Adrenal gland (tissue), 19 donors: Measurements from ENCODE around the gene WDR91. TPM values are rescaled to one million over a fixed set of nuclear protein-coding genes. Genes with fewer than 3 reads are reported as not detected.
A peak's percentile ranks its signal among the peaks of the same experiment; 100 is the strongest.

ENCODE experiments used
- DNase-seq, 7 donors: peaks; one replicate each; pipeline ENCODE4 v3.0.0-alpha.2; 2019 to 2020
- H3K27ac ChIP-seq, 5 donors: fragments of 200-600 bp; sonication (generic) in 4 of 5; 1 replicate in 3 of 5; 2 replicates in 2 of 5; pipeline versions ENCODE4 v1.5.1 to v1.8.0; 2016 to 2020; ENCODE audit warnings: mild to moderate bottlenecking in 1 of 5
- H3K27me3 ChIP-seq: fragments of 200-600 bp; 2 replicates; pipeline ENCODE4 v1.8.0; 2021
- H3K36me3 ChIP-seq, 2 donors: fragments of 200-600 bp; replicated peaks in 1 of 2; 1 replicate in 1 of 2; 2 replicates in 1 of 2; pipeline versions ENCODE4 v1.5.1 to v1.8.0; 2018 to 2022
- H3K4me1 ChIP-seq, 2 donors: fragments of 200-600 bp; replicated peaks in 1 of 2; 1 replicate in 1 of 2; 2 replicates in 1 of 2; pipeline versions ENCODE4 v1.5.1 to v1.8.0; 2018 to 2021
- H3K4me3 ChIP-seq, 4 donors: fragments of 200-600 bp; sonication (generic) in 3 of 4; one replicate each; pipeline ENCODE4 v1.5.1; 2016 to 2018
- H3K9me3 ChIP-seq, 3 donors: fragments of 200-600 bp; sonication (generic) in 1 of 3; replicated peaks in 1 of 3; 1 replicate in 2 of 3; 2 replicates in 1 of 3; pipeline versions ENCODE4 v1.5.1 to v1.8.0; 2016 to 2021
- CTCF ChIP-seq, 6 experiments: fragments of 450-650 bp in 4 of 6; fragments of 200-600 bp in 2 of 6; sonication (generic) in 1 of 6; IDR thresholded peaks; 1 replicate in 5 of 6; 2 replicates in 1 of 6; pipeline versions ENCODE4 v1.5.1 to v1.8.0; 2016 to 2021; ENCODE audit warnings: antibody characterized with exemption in 6 of 6, mild to moderate bottlenecking in 2 of 6, moderate library complexity in 1 of 6
- POLR2A ChIP-seq, 2 donors: fragments of 450-650 bp; IDR thresholded peaks; one replicate each; pipeline ENCODE4 v1.6.1; 2017; ENCODE audit warnings: antibody characterized with exemption in 2 of 2, mild to moderate bottlenecking in 2 of 2, moderate library complexity in 1 of 2
- WGBS, 4 donors: extraction: QIAGEN DNeasy Blood & Tissue Kit in 2 of 4; methylation state at CpG; one replicate each; pipeline versions ENCODE4 v1.1.5 to v1.1.7; 2013 to 2017; 5-methylcytosine and 5-hydroxymethylcytosine counted together
- intact Hi-C, 2 donors: fragments of 100-400 bp; cut with DNase I; formaldehyde crosslinking; loops; one replicate each; pipeline versions ENCODE4 v1.14.1 to v1.15.0; 2022 to 2023
- long read RNA-seq, 10 donors: library from polyadenylated mRNA in 3 of 10; unstranded in 2 of 10; stranded (forward) in 1 of 10; transcript quantifications; one replicate each; pipeline ENCODE4 v2.0.0 and lab custom pipeline, GENCODE V29; 2021 to 2026
- polyA plus RNA-seq, 3 donors: library from polyadenylated mRNA; stranded (reverse); fragments of 200-250 nt in 2 of 3; fragments of 350-450 nt in 1 of 3; fragmentation: Illumina TruSeq in 1 of 3; extraction: RNeasy Lipid Tissue Mini Kit (QIAGEN cat#74804) in 1 of 3; gene quantifications; one replicate each; pipeline ENCODE4 v1.2.3, GENCODE V29; 2013 to 2014
- total RNA-seq, 9 donors: library from RNA; depleted of rRNA in 4 of 9; stranded (reverse); fragments of >200 nt in 4 of 9; fragments of 120-200 nt in 1 of 9; fragmentation: NEBNext Ultra II Directional in 1 of 9; extraction: Animal tissue kit (Norgen Biotek cat#: 25700) in 1 of 9; gene quantifications; one replicate each; pipeline versions ENCODE4 v1.1.0 to v1.2.4, GENCODE V29; 2013 to 2023
- donor health status: healthy with polysubstance abuse.
- donor health status: Bipolar disorder and iron deficiency.
- donor health status: DM: yes; HTN: yes; CAD: no.
- donor health status: DM: no; HTN: no; CAD: no.
- donor health status: DM: no; HTN: no; CAD: no.
- donor health status: DM: yes; HTN: yes; CAD: no.

The WDR91 gene
- total RNA-seq (10 to 100 TPM in 8 of 9 donors, 1 to 10 TPM in 1; 7.8 to 29.6 (median 14.6) TPM), polyA plus RNA-seq (10 to 100 TPM in 2 of 3 donors, 1 to 10 TPM in 1; 6.8 to 20.5 (median 19.1) TPM)
- long read RNA-seq, donor 1, full-length matches to known transcripts: 1 of 1 reads
- long read RNA-seq, donor 1, partial matches to known transcripts: 0 of 1 reads
- long read RNA-seq, donor 1, other reads (novel, unspliced or antisense): 0 of 1 reads
- long read RNA-seq, donor 2: 0 reads
- long read RNA-seq, donor 3: 0 reads
- long read RNA-seq, donor 4, full-length matches to known transcripts: 2 of 5 reads
- long read RNA-seq, donor 4, partial matches to known transcripts: 3 of 5 reads
- long read RNA-seq, donor 4, other reads (novel, unspliced or antisense): 0 of 5 reads
- long read RNA-seq, donor 5, full-length matches to known transcripts: 23 of 31 reads
- long read RNA-seq, donor 5, partial matches to known transcripts: 2 of 31 reads
- long read RNA-seq, donor 5, other reads (novel, unspliced or antisense): 6 of 31 reads
- long read RNA-seq, donor 6, full-length matches to known transcripts: 4 of 5 reads
- long read RNA-seq, donor 6, partial matches to known transcripts: 0 of 5 reads
- long read RNA-seq, donor 6, other reads (novel, unspliced or antisense): 1 of 5 reads
- long read RNA-seq, donor 7: 0 reads
- long read RNA-seq, donor 8, full-length matches to known transcripts: 1 of 1 reads
- long read RNA-seq, donor 8, partial matches to known transcripts: 0 of 1 reads
- long read RNA-seq, donor 8, other reads (novel, unspliced or antisense): 0 of 1 reads
- long read RNA-seq, donor 9: 0 reads
- long read RNA-seq, donor 10: 0 reads

GRCh38 chr7:135211179-135211945, at the start of gene WDR91:
WDR91 (minus strand) TSS chr7:135211526; CDS start chr7:135211502, 24 bp downstream.
- peak; percentile 94 to 98 (median 96) for DNase-seq
- Histone ChIP-seq H3K4me3 (peak within 1 kb of the TSS; percentile 9 to 89 (median 75)), H3K36me3 (peaks cover 0 to 5% of the 10 kb centered on the region in 2 donors), H3K4me1 (peaks cover 0 to 21% of the 10 kb centered on the region in 2 donors), H3K27ac (peak within 1 kb of the TSS; percentile 42 to 91 (median 87)), H3K9me3 (no peaks in the 10 kb centered on the region), H3K27me3 (no peaks in the 10 kb centered on the region)
- 0 to 1% (median 0%) methylated on average over 12 to 82 of the region's 82 CpGs for WGBS, 4 donors
- intact Hi-C loops: no loop called here
- TF ChIP-seq POLR2A (IDR thresholded peaks at IDR 0.05): peak; percentile 21 to 89
- no peak for TF ChIP-seq CTCF (IDR thresholded peaks at IDR 0.05)

DNA sequence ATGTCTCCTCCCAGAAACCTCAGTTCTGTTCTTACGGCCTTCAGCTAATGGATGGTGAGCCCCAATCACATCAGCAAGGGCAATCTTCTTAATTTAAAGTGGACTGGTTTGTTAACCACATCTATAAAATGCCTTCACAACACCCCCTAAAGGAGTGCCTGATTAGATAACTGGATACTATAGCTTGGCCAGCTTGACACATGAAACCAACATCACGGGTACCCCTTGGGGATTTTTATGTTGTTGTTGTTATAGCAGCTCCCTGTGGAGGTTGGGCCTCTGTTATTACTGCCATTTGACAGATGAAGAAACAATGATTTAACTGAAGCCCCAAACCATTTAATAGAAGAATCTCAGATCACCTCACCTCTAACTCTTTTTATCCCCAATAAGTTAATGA, 49.1 kb upstream of the WDR91 start:
- Histone ChIP-seq H3K4me1 (no peaks in the 10 kb centered on the region), H3K27ac (no peak overlapping the region), H3K4me3 (no peak overlapping the region), H3K36me3 (no peaks in the 10 kb centered on the region), H3K27me3 (no peaks in the 10 kb centered on the region), H3K9me3 (no peaks in the 10 kb centered on the region)
- intact Hi-C loops: no loop called here
- DNase-seq: no peak
- WGBS, 4 donors: 76 to 91% (median 87%) methylated on average over 1 to 2 of the region's 2 CpGs
- no peak for TF ChIP-seq POLR2A (IDR thresholded peaks at IDR 0.05)

- intact Hi-C loops: no loop called here
- TF ChIP-seq POLR2A (IDR thresholded peaks at IDR 0.05) (no peak), CTCF (IDR thresholded peaks at IDR 0.05) (no peak)
- Histone ChIP-seq H3K27ac (no peak overlapping the region), H3K36me3 (no peaks in the 10 kb centered on the region), H3K9me3 (no peaks in the 10 kb centered on the region), H3K4me1 (peaks cover 0 to 1% of the 10 kb centered on the region in 2 donors), H3K27me3 (no peaks in the 10 kb centered on the region), H3K4me3 (no peak overlapping the region)
- DNase-seq: no peak
- 83 to 91% (median 88%) methylated on average over 1 to 6 of the region's 6 CpGs for WGBS, 4 donors
These were observed 48.4 kb upstream of the WDR91 start for GRCh38 chr7:135259702-135260101.

- WGBS, 4 donors: 75 to 94% (median 82%) methylated on average over 2 to 3 of the region's 3 CpGs
- no peak overlapping the region for H3K4me3 ChIP-seq
- no peaks in the 10 kb centered on the region for H3K9me3 ChIP-seq
- TF ChIP-seq POLR2A (IDR thresholded peaks at IDR 0.05) (no peak), CTCF (IDR thresholded peaks at IDR 0.05) (no peak)
- intact Hi-C loops: no loop called here
- no peaks in the 10 kb centered on the region for H3K27me3 ChIP-seq
- H3K4me1 ChIP-seq: peaks cover 11 to 13% of the 10 kb centered on the region in 2 donors
- no peaks in the 10 kb centered on the region for H3K36me3 ChIP-seq
- DNase-seq: no peak
- no peak overlapping the region for H3K27ac ChIP-seq
These were observed 47.3 kb upstream of the WDR91 start for GRCh38 chr7:135258585-135258984.
